GM21786 (cell line): ENCODE data around the gene ATXN1.
A peak's percentile ranks its signal among the peaks of the same experiment; 100 is the strongest.
"Not testable (repeated sequence)": the region's sequence is repeated elsewhere in the genome, so short reads cannot be mapped to it uniquely, and the experiment has no call there.

Experiments used
- ATAC-seq: cut with Tn5 transposase; IDR thresholded peaks from one replicate; pipeline ENCODE4 v1.9.1; 2021; ENCODE audit not compliant: unreplicated experiment

The ATXN1 gene

GRCh38 chr6:16431106-16431505 lies 330.2 kb downstream of the ATXN1 start:
- ATAC-seq = no peak

DNA sequence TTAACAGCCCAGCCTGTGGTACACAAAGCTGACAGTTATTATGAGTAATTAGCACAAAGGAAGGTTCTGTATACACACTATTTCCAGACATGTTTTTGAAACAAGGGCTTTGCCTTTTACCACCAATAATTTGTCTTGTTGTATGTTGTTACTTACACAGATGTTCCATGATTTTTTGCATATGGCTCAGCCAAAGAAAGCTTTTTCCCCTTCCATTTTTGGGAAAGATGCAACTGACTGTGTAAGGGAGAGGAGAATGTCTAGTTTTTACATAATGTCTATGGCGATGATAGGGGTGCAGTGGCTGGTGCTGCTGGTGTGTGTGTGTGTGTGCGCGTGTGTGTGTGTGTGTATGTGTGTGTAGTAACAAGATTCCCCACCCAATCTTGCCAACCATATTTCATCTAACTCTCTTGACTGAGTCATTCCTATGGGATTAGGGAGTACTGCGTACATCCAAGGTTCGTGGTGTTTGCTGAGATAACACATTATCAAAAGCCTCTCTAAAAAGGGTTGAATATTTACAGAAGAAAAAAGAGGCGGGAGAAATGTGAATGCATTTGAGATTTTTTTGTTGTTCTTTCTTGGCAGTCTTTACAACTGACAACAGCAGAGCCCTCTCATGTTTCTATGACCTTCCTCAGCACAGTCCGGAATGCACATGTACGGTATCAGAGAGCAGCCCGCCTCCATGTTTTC lies 330.7 kb downstream of the ATXN1 start:
- no peak for ATAC-seq

GRCh38 chr6:16429669-16430068 lies 331.6 kb downstream of the ATXN1 start:
- ATAC-seq = no peak

GRCh38 chr6:16427124-16427523 lies 334.1 kb downstream of the ATXN1 start:
- no peak for ATAC-seq

GRCh38 chr6:16425881-16426615 lies 335.2 kb downstream of the ATXN1 start:
- no peak for ATAC-seq

DNA sequence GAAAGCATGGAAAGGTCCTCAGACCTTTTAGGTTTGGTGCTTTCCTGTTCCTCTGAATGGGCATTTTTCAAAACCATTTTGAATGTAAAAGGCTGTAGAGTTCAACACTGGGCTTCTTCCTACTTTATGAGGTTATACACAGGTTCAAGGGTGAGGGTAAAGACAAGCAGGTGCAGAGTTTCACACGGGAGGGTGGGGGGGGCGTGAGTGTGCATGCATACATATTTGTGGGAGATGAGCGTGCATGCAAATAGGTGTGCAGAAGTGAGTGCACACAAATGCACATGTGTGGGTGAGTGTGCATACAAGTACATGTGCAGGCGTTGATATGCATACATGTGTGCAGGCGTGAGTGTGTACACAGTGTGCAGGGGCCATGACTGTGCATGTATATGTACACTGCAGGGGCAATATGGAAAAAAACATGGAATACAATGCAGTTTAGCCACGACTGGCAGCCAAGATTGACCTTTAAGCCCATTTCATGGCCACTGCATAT lies 339.7 kb downstream of the ATXN1 start:
- ATAC-seq = peak; percentile 11

DNA sequence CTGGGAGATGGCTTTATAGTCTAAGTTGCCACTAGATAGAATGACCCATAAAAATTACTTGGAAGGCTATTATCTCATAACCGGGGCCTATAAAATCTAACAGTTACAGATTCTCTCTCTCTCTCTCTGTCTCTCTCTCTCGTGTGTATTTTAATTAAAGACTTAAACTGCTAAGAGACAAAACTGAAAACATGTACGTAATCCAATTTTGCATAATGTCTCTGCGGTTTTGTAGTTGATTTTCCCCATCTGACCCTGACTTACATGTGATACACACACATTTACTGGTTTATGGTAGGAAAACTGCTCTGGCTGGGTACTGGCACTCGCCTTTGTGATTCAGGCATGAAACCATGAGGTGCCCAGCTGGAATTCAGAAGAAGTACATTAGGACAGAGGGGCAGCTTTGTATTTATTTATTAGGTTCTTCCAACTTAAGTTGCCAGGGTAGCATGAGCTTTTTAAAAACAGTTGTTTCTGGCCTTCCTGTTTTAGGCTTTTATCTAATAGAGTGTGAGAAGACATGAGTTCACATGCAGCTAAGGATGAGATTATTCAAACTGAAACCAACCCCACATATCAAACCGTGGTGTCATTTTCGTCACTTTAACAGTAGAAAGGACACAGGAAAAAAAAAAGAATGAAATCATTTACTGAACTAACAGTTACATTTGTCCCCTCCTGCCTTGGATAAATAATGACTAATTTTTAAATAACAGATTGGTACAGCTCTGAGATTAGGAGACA lies 340.4 kb downstream of the ATXN1 start:
- peak; percentile 69 for ATAC-seq

DNA sequence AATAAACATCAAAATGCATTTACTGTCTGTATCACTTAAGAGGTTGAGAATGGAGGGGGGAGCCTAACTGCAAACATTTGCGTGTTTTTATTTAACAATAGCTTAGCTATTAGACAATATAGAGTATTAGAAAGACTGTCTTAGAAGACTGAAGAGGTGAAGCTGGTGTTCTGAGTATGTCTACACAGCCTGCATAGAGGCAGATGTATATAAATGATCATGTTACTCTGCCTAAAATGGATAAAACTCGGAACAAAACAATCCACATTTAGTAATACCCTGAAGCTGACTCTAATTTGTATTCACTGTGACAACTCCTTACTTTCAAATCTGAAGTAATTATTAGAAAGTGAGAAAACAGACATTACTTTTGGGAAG lies 340.9 kb downstream of the ATXN1 start:
- ATAC-seq = no peak

DNA sequence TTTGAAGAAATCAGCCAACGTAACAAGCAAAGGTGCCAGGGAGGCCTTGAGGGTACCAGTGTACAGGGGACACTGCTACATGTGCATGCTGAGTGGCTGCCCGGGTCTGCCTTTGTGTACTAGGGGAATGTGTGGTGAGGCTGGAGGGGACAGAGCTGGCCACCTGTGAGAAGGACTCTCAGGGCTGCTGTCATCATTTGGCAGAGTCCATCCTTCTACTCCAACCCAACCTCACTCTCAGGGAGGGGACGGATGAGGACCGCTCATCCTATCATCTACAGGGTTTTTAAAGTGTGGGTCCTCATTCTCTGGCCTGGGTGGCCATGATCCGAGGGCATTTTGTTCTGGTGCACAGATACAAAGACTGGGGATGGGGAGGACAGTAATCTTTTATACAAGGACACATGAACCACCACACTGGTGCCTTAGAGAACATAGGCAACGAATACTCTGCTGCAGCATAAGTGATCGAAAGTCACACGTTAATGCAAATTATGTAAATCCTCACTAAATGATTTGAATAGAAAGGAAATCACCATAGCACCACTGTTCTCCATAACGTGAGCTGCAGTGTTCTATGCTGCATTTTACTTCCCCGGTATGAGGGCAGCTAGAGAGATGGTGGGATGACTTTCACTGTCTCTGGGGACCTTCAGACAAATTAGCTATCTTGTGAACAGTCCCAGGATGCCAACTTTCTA lies 341.5 kb downstream of the ATXN1 start:
- ATAC-seq = peak; percentile 64

GRCh38 chr6:16418151-16418550 lies 343.1 kb downstream of the ATXN1 start:
- no peak for ATAC-seq

- no peak for ATAC-seq
Measured at GRCh38 chr6:16415677-16416076, 345.6 kb downstream of the ATXN1 start.

DNA sequence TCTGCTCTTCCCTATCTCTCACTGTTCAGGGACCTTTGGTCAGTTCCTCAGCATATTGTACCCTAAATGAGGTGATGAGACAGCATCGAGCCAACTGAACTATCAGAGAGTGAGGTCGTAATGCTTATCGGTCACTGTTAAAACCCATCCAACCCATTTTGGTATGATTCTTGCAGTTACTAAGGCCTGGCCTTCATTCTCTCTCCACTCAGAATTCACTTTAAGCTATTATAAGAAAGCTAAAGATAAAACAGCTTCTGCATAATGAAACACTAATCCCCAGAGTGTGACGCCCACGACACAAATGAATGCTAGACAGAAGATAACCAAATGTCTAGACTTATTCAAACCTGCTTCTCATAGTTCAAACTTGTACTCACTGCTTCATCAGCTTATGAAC lies 347.1 kb downstream of the ATXN1 start:
- peak; percentile 51 for ATAC-seq

- ATAC-seq = peak; percentile 50
Measured at GRCh38 chr6:16413399-16413798, 347.9 kb downstream of the ATXN1 start.

DNA sequence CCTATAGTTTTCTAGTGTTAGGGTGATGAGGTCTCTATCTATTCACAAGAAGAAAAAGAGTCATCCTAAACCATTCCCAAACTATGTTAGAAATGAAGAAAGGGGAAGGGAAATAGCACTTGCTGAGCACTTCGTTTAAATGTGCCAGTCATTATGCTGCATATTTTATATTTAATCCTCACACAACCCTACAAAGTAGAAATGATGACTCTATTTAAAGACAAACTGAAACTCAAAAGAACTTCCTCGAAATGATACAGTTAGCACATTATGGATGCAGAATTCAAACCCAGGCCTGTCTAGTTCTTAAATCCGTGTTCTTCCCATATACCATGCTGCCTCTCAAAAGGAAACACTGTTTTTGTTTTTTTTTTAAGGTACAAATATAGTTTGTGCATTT lies 348.3 kb downstream of the ATXN1 start:
- no peak for ATAC-seq

DNA sequence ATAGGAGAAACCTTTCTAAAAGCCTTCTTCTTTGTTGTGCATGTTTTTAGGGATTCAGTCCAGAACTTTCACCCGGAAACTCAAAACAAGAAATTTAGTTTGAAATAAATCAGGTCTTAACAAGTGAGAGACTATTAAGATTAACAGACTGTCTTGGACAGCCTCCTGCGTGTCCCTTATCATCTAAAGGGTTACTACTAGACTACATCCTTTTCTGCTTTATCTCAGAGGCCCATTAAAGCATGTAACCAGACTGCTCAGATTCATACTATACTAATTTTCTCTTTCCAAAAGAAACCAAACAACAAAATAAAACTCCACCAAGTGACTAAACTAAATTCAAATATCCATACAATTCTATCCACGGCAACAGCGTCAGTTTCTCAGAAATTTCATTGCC lies 349.1 kb downstream of the ATXN1 start:
- ATAC-seq = no peak

GRCh38 chr6:16409531-16410441 lies 351.5 kb downstream of the ATXN1 start:
- ATAC-seq = no peak

GRCh38 chr6:16408766-16409165 lies 352.5 kb downstream of the ATXN1 start:
- no peak for ATAC-seq

DNA sequence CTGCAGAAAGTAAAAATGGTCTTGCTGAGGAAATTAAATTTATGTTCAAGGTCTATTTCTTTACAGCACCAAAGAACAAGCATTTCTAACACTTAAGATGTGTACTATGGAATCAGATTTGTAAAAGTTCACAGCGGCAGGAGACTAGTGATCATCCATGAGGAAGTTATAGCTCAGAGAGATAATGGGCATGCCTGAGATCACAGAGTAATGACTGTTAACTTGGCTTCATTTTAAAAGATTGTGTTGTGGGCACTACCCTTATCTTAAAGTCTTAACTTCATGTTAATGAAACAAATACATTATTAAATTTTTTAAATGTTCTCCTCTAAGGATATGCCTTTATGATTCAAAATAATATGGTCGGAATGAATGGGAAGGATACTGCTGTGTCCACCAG lies 354.3 kb downstream of the ATXN1 start:
- no peak for ATAC-seq

DNA sequence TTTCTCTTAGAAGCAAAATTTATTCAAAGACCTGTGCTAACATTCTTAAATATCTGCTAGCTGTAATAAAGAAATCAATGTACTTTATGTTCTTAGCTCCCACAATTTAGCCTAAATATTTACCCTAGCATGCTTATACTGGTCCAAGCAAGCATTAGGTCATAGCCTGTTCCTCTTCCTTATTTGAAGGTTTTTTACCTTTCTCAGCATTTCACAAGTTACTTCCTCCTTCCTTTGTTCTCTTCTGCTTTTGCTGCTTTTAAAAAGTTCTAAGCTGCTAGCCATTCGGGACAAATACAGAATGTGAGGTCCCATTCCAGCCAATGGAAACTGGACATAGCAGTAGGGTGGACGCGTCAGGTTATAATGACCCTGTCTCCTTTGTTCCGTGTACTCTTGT lies 354.7 kb downstream of the ATXN1 start:
- not testable (repeated sequence) for ATAC-seq

- ATAC-seq = no peak
Measured at GRCh38 chr6:16405375-16405774, 355.9 kb downstream of the ATXN1 start.
